ENCODE measurements around the gene TSPO. TPM values are rescaled to one million over a fixed set of nuclear protein-coding genes. Genes with fewer than 3 reads are reported as not detected.

The TSPO gene
- total RNA-seq, 4 donors from 2014 or later: 101 to 174 (median 113) TPM

DNA sequence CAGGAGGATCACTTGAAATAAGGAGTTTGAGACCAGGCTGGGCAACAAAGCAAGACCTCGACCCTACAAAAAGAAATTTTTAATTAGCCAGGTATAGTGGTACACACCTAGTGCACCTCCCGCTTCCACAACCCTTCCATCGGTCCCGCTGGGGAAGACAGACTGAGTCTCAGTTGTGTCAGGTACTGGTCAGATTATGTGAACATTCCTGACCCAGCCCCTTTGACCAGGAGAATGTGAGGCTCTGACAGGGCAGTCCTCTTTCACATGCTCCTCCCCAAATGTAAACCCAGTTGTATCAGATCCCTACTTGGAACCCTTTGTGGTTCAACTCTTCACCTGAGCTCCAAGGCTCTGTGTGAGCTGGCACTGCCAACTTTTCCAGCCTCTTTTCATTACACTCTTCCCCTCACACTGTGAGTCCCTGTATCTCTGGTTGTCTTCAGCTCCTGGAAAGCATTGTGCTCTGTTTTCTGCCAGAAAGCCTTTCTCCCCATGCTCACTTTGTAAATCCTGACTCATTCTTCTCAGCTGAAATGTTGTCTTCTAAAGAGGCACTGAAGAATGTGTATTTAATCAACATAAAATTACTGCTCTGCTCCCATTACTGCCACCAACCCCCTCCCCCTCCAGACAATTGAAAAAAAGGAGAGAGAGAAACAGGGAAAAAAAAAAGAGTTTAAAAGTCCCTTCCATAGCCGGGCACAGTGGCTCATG, 37.6 kb downstream of the TSPO start:
- DNase-seq: no peak

GRCh38 chr22:43191831-43192230, 40.5 kb downstream of the TSPO start:
- intact Hi-C loops (cut with DNase I; ENCODE audit: low total_unique reads): no loop called here
- Histone ChIP-seq H3K36me3 (no peaks in the 10 kb centered on the region), H3K4me1 (no peaks in the 10 kb centered on the region), H3K27me3 (peaks cover 6 to 19% (median 13%) of the 10 kb centered on the region in 3 donors), H3K9me3 (no peaks in the 10 kb centered on the region), H3K4me3 (no peak overlapping the region), H3K27ac (no peak overlapping the region)
- ATAC-seq (no peak), DNase-seq (no peak)
- TF ChIP-seq CTCF (IDR thresholded peaks at IDR 0.05 in 4 of 5, conservative IDR thresholded peaks at IDR 0.05 in 1 of 5) (no peak), POLR2A (IDR thresholded peaks at IDR 0.05) (no peak)
- in situ Hi-C loops (cut with MboI; ENCODE audit: low sequenced_read_pairs in 4 of 4): no loop called here

More for the DNA sequence above, 37.6 kb downstream of the TSPO start:
- intact Hi-C loops (cut with DNase I; ENCODE audit: low total_unique reads) (no loop called here), in situ Hi-C loops (cut with MboI; ENCODE audit: low sequenced_read_pairs in 4 of 4) (no loop called here)
- H3K36me3 ChIP-seq: no peaks in the 10 kb centered on the region
- no peak overlapping the region for H3K4me3 ChIP-seq
- TF ChIP-seq CTCF (IDR thresholded peaks at IDR 0.05 in 4 of 5, conservative IDR thresholded peaks at IDR 0.05 in 1 of 5) (no peak), POLR2A (IDR thresholded peaks at IDR 0.05) (no peak)
- no peak overlapping the region for H3K27ac ChIP-seq
- no peak for ATAC-seq
- peaks cover 0 to under 1% (median 0%) of the 10 kb centered on the region in 3 donors for H3K27me3 ChIP-seq
- peaks cover 10 to 12% of the 10 kb centered on the region in 2 donors for H3K4me1 ChIP-seq
- H3K9me3 ChIP-seq: no peaks in the 10 kb centered on the region

- no peak overlapping the region for H3K27ac ChIP-seq
- H3K36me3 ChIP-seq: no peaks in the 10 kb centered on the region
- in situ Hi-C loops (cut with MboI; ENCODE audit: low sequenced_read_pairs in 4 of 4): no loop called here
- H3K9me3 ChIP-seq: no peaks in the 10 kb centered on the region
- H3K4me3 ChIP-seq: no peak overlapping the region
- intact Hi-C loops (cut with DNase I; ENCODE audit: low total_unique reads): no loop called here
- ATAC-seq: no peak
- no peak for DNase-seq
- H3K27me3 ChIP-seq: peaks cover 24 to 29% (median 26%) of the 10 kb centered on the region in 3 donors
- no peaks in the 10 kb centered on the region for H3K4me1 ChIP-seq
- no peak for TF ChIP-seq POLR2A (IDR thresholded peaks at IDR 0.05)
- TF ChIP-seq CTCF (IDR thresholded peaks at IDR 0.05 in 4 of 5, conservative IDR thresholded peaks at IDR 0.05 in 1 of 5): no peak
Observed at GRCh38 chr22:43197271-43197941, 46.0 kb downstream of the TSPO start.

GRCh38 chr22:43198126-43198525, 46.8 kb downstream of the TSPO start:
- H3K9me3 ChIP-seq: no peaks in the 10 kb centered on the region
- no peak for TF ChIP-seq CTCF (IDR thresholded peaks at IDR 0.05 in 4 of 5, conservative IDR thresholded peaks at IDR 0.05 in 1 of 5)
- no peak for TF ChIP-seq POLR2A (IDR thresholded peaks at IDR 0.05)
- no peak overlapping the region for H3K27ac ChIP-seq
- no peak overlapping the region for H3K4me3 ChIP-seq
- in situ Hi-C loops (cut with MboI; ENCODE audit: low sequenced_read_pairs in 4 of 4): no loop called here
- no peaks in the 10 kb centered on the region for H3K36me3 ChIP-seq
- no peak for ATAC-seq
- H3K27me3 ChIP-seq: peaks cover 24 to 32% (median 26%) of the 10 kb centered on the region in 3 donors
- intact Hi-C loops (cut with DNase I; ENCODE audit: low total_unique reads): no loop called here
- no peak for DNase-seq
- no peaks in the 10 kb centered on the region for H3K4me1 ChIP-seq
